NT2/D1 (cell line): ENCODE data around the gene SERTAD2.

Experiments
- DNase-seq: peaks from one replicate; pipeline ENCODE4 v3.0.0-alpha.2; 2011; ENCODE audit warnings: low read depth, low spot score
- H3K27me3 ChIP-seq: 2 replicates; pipeline ENCODE4 v1.6.0; 2011; ENCODE audit warnings: mild to moderate bottlenecking; ENCODE audit not compliant: insufficient read length, insufficient read depth
- H3K36me3 ChIP-seq: 2 replicates; pipeline ENCODE4 v1.6.1; 2011; ENCODE audit warnings: mild to moderate bottlenecking, low read length, mixed read lengths; ENCODE audit not compliant: insufficient read depth, insufficient read length
- H3K4me1 ChIP-seq: 2 replicates; pipeline ENCODE4 v1.5.1; 2011; ENCODE audit not compliant: insufficient read depth, insufficient read length
- H3K4me3 ChIP-seq: 2 replicates; pipeline ENCODE4 v1.5.1; 2011; ENCODE audit warnings: low read depth; ENCODE audit not compliant: insufficient read length
- H3K9ac ChIP-seq: 2 replicates; pipeline ENCODE4 v1.6.0; 2011; ENCODE audit warnings: low read depth; ENCODE audit not compliant: insufficient read length
- H3K9me3 ChIP-seq: 2 replicates; pipeline ENCODE4 v1.5.1; 2011; ENCODE audit warnings: mild to moderate bottlenecking, low read length; ENCODE audit not compliant: insufficient read depth
- SUZ12 ChIP-seq: IDR thresholded peaks from 2 replicates; pipeline ENCODE4 v1.6.1; 2011; ENCODE audit not compliant: insufficient read length, insufficient read depth; ENCODE audit errors: extremely low read depth
- YY1 ChIP-seq: IDR thresholded peaks from 2 replicates; pipeline ENCODE4 v1.6.1; 2011; ENCODE audit not compliant: insufficient read length, insufficient read depth
- ZNF274 ChIP-seq: IDR thresholded peaks from 2 replicates; pipeline ENCODE4 v1.6.1; 2011; ENCODE audit warnings: mild to moderate bottlenecking, low read depth, low read length

The SERTAD2 gene

DNA sequence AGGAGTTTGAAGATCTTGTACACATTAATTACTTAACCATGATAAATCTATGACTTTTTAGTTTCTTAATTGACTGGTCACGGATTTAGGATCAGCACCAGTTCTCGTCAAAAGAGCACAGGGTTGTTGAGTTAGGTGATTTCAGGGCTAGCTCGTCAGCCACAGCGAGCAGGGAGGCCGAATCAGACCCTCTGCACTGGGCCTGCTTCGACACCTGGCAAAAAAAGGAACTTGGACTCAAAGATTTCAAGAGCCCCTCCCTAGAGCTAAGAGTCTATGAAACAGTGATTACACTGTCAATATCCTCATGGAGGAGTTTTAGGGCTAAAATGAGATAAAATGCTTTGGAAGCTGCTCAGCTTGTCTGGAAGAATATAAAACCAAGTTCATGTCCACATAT, 4.6 kb upstream of the SERTAD2 start:
- no peak for DNase-seq
- H3K4me3 ChIP-seq: no peak overlapping the region
- no peak overlapping the region for H3K9ac ChIP-seq
- H3K27me3 ChIP-seq: no peaks in the 10 kb centered on the region
- no peaks in the 10 kb centered on the region for H3K4me1 ChIP-seq
- no peaks in the 10 kb centered on the region for H3K9me3 ChIP-seq
- no peak for TF ChIP-seq ZNF274
- H3K36me3 ChIP-seq: no peaks in the 10 kb centered on the region

DNA sequence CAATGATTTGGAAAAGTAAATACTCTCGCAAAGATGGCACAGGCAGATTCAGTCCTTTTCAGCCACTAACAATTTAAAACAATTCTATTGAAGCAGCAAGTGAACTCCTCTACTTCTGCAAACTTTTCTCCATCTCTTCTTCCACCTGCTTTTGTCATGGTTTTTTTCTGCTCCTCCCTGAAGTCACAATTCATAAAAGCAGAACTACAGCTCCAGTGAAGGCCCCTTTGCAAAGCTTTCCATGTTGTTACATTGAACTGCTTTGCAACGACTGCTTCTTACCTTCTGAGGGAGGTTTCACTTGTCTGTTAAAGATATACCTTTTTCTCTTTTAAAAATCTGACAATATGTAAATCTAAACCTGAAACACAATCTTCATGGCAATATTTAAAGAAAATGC, 3.7 kb upstream of the SERTAD2 start:
- Histone ChIP-seq H3K36me3 (no peaks in the 10 kb centered on the region), H3K9ac (no peak overlapping the region), H3K27me3 (no peaks in the 10 kb centered on the region), H3K9me3 (no peaks in the 10 kb centered on the region), H3K4me3 (no peak overlapping the region), H3K4me1 (no peaks in the 10 kb centered on the region)
- DNase-seq: no peak
- no peak for TF ChIP-seq ZNF274
- TF ChIP-seq YY1: no peak
- no peak for TF ChIP-seq SUZ12

DNA sequence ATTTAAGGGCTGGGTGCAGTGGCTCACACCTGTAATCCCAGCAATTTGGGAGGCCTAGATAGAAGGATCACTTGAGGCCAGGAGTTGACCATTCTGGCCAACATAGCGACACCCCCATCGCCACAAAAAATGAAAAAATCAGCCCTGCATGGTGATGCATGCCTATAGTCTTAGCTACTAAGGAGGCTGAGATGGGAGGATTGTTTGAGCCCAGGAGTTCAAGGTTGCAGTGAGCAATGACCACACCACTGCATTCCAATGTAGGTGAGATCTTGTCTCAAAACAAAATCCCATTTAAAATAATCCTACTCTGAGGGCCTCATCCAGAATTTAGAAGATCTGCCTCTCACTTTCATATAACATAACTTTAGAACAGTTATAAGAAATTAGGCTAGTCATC, 2.7 kb upstream of the SERTAD2 start:
- Histone ChIP-seq H3K4me1 (no peaks in the 10 kb centered on the region), H3K9ac (no peak overlapping the region), H3K4me3 (no peak overlapping the region)

DNA sequence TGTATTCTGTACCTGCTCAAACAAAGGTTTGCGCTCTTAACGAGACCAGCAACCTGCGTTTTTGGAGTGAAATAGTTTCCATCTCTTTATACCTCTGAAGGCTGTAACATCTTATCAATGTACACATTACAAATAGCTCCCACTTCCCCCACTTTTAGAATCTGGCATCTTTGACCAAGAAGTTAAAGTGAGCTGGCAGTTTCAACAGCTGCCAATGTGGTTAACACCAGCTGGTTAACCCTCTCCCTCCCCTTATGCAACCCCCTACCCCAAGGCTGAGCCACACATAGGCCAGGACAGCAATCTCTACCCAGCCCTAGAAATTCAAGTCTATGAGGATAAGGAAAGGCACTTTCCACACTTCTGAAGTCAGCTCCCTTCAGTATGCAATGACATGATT, 2.2 kb upstream of the SERTAD2 start:
- Histone ChIP-seq H3K4me3 (no peak overlapping the region), H3K36me3 (no peaks in the 10 kb centered on the region), H3K4me1 (no peaks in the 10 kb centered on the region), H3K9me3 (no peaks in the 10 kb centered on the region), H3K27me3 (no peaks in the 10 kb centered on the region), H3K9ac (no peak overlapping the region)
- DNase-seq: no peak
- TF ChIP-seq SUZ12 (no peak), ZNF274 (no peak), YY1 (no peak)

More for the DNA sequence above, 2.7 kb upstream of the SERTAD2 start:
- no peak for DNase-seq
- H3K9me3 ChIP-seq: no peaks in the 10 kb centered on the region
- no peak for TF ChIP-seq YY1
- no peak for TF ChIP-seq ZNF274
- TF ChIP-seq SUZ12: no peak
- no peaks in the 10 kb centered on the region for H3K36me3 ChIP-seq
- no peaks in the 10 kb centered on the region for H3K27me3 ChIP-seq

DNA sequence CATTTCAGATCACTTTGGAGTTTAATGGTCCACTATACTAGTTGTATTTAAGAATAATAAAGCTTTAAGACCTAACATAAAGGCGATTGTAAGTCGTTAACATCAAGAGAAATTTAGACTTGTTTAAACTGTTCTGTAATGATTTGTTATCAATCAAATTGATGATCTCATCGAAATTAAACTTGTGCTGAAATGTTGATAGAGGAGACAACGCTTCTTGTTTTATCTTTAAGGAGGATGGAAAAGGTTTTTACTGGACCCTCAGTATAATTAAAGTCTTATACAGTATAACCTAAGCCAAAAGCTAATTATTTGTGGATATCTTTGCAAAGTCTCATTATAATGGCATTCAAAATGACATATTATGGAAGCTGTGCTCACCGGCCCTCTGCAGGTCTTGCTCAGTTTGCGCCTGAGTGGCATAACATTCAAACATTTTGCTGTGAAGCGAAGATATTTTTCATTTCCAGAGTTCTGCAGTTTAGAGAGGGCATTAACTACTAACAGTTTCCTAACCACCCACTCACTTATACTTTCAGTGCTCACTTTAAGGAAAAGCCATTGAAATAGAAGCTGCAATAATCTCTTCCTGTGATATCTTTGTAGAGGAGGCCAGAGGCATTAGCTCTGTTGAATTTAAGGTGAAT, 1.4 kb upstream of the SERTAD2 start:
- no peak for DNase-seq
- no peaks in the 10 kb centered on the region for H3K27me3 ChIP-seq
- H3K4me1 ChIP-seq: no peaks in the 10 kb centered on the region
- H3K9ac ChIP-seq: peak overlapping the region; percentile 76
- no peaks in the 10 kb centered on the region for H3K9me3 ChIP-seq
- H3K4me3 ChIP-seq: no peak overlapping the region
- no peaks in the 10 kb centered on the region for H3K36me3 ChIP-seq
- no peak for TF ChIP-seq YY1
- TF ChIP-seq SUZ12: no peak
- no peak for TF ChIP-seq ZNF274

DNA sequence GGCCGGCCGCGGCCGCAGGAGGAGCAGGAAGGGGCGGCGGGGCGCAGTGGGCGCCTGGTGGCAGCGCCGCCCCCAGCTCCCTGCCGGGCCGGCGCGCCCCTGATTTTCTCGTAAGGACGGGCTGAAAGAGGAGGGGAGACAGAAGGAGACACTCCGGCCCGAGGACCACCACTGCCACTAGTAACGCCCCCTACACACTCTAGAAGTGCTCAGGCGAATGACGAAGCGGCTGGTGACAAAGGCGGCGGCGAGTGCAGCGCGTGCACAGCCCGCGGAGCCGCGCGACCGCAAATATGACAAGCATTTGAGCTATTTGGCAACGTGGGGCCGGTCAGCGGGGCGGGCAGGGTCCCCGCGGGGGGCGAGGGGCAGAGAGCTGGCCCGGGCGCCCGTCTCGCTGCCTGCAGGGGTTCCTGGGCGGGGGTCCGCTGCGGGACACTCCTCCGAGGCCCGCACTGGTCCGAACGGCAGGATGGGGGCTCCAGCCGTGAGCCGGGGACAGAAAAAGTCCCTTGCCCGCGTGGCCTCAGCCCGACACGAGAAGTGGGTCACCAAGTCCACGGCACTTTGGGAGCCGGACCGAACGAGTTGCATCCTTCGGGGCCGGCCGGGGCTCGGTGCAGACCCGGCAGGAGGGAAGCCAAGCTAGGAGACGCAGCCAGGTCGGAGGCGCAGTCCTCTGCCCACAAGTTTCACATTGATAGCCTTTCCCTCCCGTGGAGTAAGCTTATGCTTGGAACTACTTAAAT, 524 bp upstream of the SERTAD2 start:
- Histone ChIP-seq H3K4me1 (no peaks in the 10 kb centered on the region), H3K9me3 (no peaks in the 10 kb centered on the region), H3K9ac (peak overlapping the region; percentile 76), H3K4me3 (peak overlapping the region; percentile 51), H3K27me3 (no peaks in the 10 kb centered on the region), H3K36me3 (no peaks in the 10 kb centered on the region)
- TF ChIP-seq YY1: no peak
- no peak for TF ChIP-seq ZNF274
- TF ChIP-seq SUZ12: no peak
- DNase-seq: peak; percentile 68

DNA sequence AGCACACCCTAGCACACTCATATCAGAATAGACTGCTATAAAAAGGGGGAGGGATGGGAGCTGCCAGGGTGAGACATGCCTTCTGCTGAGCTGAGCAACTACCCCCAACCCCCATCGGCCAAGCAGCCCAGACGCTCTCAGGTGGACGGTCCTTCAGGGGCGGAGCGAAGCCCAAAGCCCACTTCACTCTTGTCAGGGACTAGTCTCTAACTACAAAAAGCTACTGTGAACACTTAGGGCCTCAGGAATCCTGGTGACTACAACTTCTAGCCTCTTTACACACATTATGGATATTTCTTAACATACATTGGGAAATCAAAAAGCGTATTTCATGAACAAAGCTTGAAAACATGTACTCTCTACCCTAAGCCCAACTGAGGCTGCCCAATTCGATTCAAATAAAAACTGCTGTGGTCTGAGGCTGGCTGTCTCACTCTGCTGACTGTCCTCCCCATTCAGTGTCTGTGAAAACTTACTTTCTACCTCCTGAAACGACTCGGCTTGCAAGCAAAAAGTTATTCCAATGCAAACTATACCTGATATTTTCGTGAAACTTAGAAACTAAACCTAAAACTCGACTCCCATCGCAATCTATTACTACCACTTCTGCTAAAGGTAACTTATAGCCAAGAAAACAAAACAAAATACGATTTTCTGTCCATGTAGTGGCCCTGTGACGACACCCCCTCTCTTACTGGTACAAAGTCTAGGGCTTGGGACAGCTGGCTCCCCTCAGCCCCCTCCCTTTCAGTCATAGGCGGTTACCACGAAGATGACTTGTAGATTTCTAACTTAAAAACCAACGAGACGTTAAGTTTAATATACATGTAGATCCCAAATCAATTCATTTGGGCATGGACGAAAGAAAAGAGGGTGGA, 1.2 kb downstream of the SERTAD2 start:
- no peaks in the 10 kb centered on the region for H3K36me3 ChIP-seq
- H3K4me3 ChIP-seq: peak overlapping the region; percentile 74
- H3K4me1 ChIP-seq: no peaks in the 10 kb centered on the region
- H3K9me3 ChIP-seq: no peaks in the 10 kb centered on the region
- DNase-seq: no peak
- H3K9ac ChIP-seq: peak overlapping the region; percentile 83
- TF ChIP-seq SUZ12 (no peak), ZNF274 (no peak), YY1 (no peak)
- no peaks in the 10 kb centered on the region for H3K27me3 ChIP-seq
